SK-N-SH (cell line): Measurements from ENCODE around the gene ISLR2. TPM values are rescaled to one million over a fixed set of nuclear protein-coding genes. Genes with fewer than 3 reads are reported as not detected.

Experiments
- CTCF ChIA-PET: fragments of 300-600, 350-600 bp; formaldehyde crosslinking; extraction: SDS; loops from one replicate; lab custom pipeline; 2021; lab: Yijun Ruan, JAX
- POLR2A ChIA-PET: fragments of 350-600 bp; sonication (Branson Sonifier 250); formaldehyde crosslinking; extraction: SDS; loops from one replicate; lab custom pipeline; 2020; ENCODE audit warnings: antibody characterized with exemption, inconsistent platforms; lab: Yijun Ruan, JAX
- DNase-seq: peaks from one replicate; pipeline ENCODE4 v3.0.0; 2012
- H2AFZ ChIP-seq: fragments of 200-600 bp; sonication (generic); 2 replicates; pipeline ENCODE4 v1.8.1; 2016; ENCODE audit warnings: antibody characterized with exemption, mild to moderate bottlenecking, low read depth
- H3F3A ChIP-seq: fragments of 200-600 bp; sonication (generic); replicated peaks from 2 replicates; pipeline ENCODE3; 2016; ENCODE audit warnings: antibody characterized with exemption, mild to moderate bottlenecking; ENCODE audit not compliant: insufficient read depth
- H3K27ac ChIP-seq, 2 experiments: fragments of 200-500 bp in 1 of 2; fragments of 200-600 bp in 1 of 2; sonication (Bioruptor generic) in 1 of 2; sonication (generic), shearing (Covaris generic) in 1 of 2; 2 replicates each; pipeline versions ENCODE4 v1.5.1 to v1.6.1; 2014 to 2016; ENCODE audit warnings: low read depth in 2 of 2, inconsistent platforms in 1 of 2, low read length in 1 of 2, mild to moderate bottlenecking in 1 of 2, mixed read lengths in 1 of 2
- H3K27me3 ChIP-seq: fragments of 200-600 bp; sonication (generic), shearing (Covaris generic); 2 replicates; pipeline ENCODE4 v1.6.1; 2016; ENCODE audit warnings: mixed run types; ENCODE audit not compliant: insufficient read depth
- H3K36me3 ChIP-seq, 2 experiments: fragments of 200-500 bp in 1 of 2; fragments of 200-600 bp in 1 of 2; sonication (Bioruptor generic) in 1 of 2; sonication (generic) in 1 of 2; replicated peaks in 1 of 2; 2 replicates each; pipeline versions ENCODE3 to v1.5.1; 2014 to 2016; ENCODE audit warnings: low read length in 1 of 2, mild to moderate bottlenecking in 1 of 2; ENCODE audit not compliant: insufficient read depth in 2 of 2, control insufficient read depth in 1 of 2
- H3K4me1 ChIP-seq, 2 experiments: fragments of 200-500 bp in 1 of 2; fragments of 200-600 bp in 1 of 2; sonication (Bioruptor generic) in 1 of 2; sonication (generic), shearing (Covaris generic) in 1 of 2; 2 replicates each; pipeline versions ENCODE4 v1.5.1 to v1.6.1; 2014 to 2016; ENCODE audit warnings: low read depth in 1 of 2, low read length in 1 of 2, mixed run types in 1 of 2; ENCODE audit not compliant: insufficient read depth in 2 of 2, control insufficient read depth in 1 of 2
- H3K4me2 ChIP-seq: fragments of 200-600 bp; sonication (generic), shearing (Covaris generic); 2 replicates; pipeline ENCODE4 v1.6.1; 2017; ENCODE audit warnings: mixed run types
- H3K4me3 ChIP-seq, 2 experiments: fragments of 200-500 bp in 1 of 2; fragments of 200-600 bp in 1 of 2; sonication (Bioruptor generic) in 1 of 2; sonication (generic), shearing (Covaris generic) in 1 of 2; 2 replicates each; pipeline versions ENCODE4 v1.5.1 to v1.8.1; 2014 to 2016; ENCODE audit warnings: low read depth in 2 of 2, inconsistent platforms in 1 of 2, low read length in 1 of 2, mild to moderate bottlenecking in 1 of 2, mixed read lengths in 1 of 2, moderate library complexity in 1 of 2
- H3K79me2 ChIP-seq: fragments of 200-600 bp; sonication (generic); 2 replicates; pipeline ENCODE4 v1.8.1; 2017; ENCODE audit warnings: mild to moderate bottlenecking; ENCODE audit not compliant: insufficient read depth
- H3K9ac ChIP-seq: fragments of 200-600 bp; sonication (generic); 2 replicates; pipeline ENCODE4 v1.6.1; 2017; ENCODE audit warnings: mixed run types
- H3K9me2 ChIP-seq: fragments of 200-600 bp; sonication (generic); 2 replicates; pipeline ENCODE4 v1.6.1; 2017; ENCODE audit warnings: mixed run types
- H3K9me3 ChIP-seq: fragments of 200-600 bp; sonication (generic); 2 replicates; pipeline ENCODE4 v1.6.1; 2017; ENCODE audit warnings: mixed run types, mild to moderate bottlenecking, moderate library complexity
- H4K20me1 ChIP-seq: fragments of 200-600 bp; sonication (generic); 2 replicates; pipeline ENCODE4 v1.6.1; 2017; ENCODE audit warnings: mild to moderate bottlenecking, mixed run types; ENCODE audit not compliant: insufficient read depth
- EP300 ChIP-seq, 2 experiments: IDR thresholded peaks; 2 replicates each; pipeline versions ENCODE4 v1.4.0 to v1.6.1; 2012; ENCODE audit warnings: borderline replicate concordance in 1 of 2, low read depth in 1 of 2, low read length in 1 of 2
- EZH2phosphoT487 ChIP-seq: fragments of 200-600 bp; sonication (generic); IDR thresholded peaks from 2 replicates; pipeline ENCODE4 v1.6.1; 2017; ENCODE audit warnings: low read depth, mixed run types, mild to moderate bottlenecking, antibody characterized with exemption, moderate library complexity, borderline replicate concordance
- GABPA ChIP-seq: IDR thresholded peaks from 2 replicates; pipeline ENCODE4 v1.4.0; 2012; ENCODE audit warnings: low read depth, mild to moderate bottlenecking
- GATA2 ChIP-seq: sonication (generic); formaldehyde crosslinking; IDR thresholded peaks from 2 replicates; pipeline ENCODE4 v1.5.0; 2020; ENCODE audit warnings: mild to moderate bottlenecking, missing genetic modification reagents
- JUND ChIP-seq: IDR thresholded peaks from 2 replicates; pipeline ENCODE4 v1.4.0; 2012
- MEF2A ChIP-seq: IDR thresholded peaks from 2 replicates; pipeline ENCODE4 v1.4.0; 2012; ENCODE audit warnings: low read depth, borderline replicate concordance
- MXI1 ChIP-seq: IDR thresholded peaks from 2 replicates; pipeline ENCODE4 v1.6.1; 2012; ENCODE audit warnings: mild to moderate bottlenecking, low read depth, low read length, improper control_type of control experiment
- POLR2AphosphoS5 ChIP-seq: IDR thresholded peaks from 2 replicates; pipeline ENCODE4 v1.6.1; 2012; ENCODE audit warnings: low read depth, low read length
- RFX5 ChIP-seq: IDR thresholded peaks from 2 replicates; pipeline ENCODE4 v1.6.1; 2012; ENCODE audit warnings: mild to moderate bottlenecking, improper control_type of control experiment, low read length
- SIN3A ChIP-seq: IDR thresholded peaks from 2 replicates; pipeline ENCODE4 v1.6.1; 2012; ENCODE audit warnings: low read depth, mild to moderate bottlenecking, low read length, moderate library complexity, borderline replicate concordance
- SMC3 ChIP-seq: IDR thresholded peaks from 2 replicates; pipeline ENCODE4 v1.6.1; 2012; ENCODE audit warnings: low read depth, low read length, improper control_type of control experiment
- TAF1 ChIP-seq: IDR thresholded peaks from 2 replicates; pipeline ENCODE4 v1.6.1; 2012; ENCODE audit warnings: low read depth, mild to moderate bottlenecking, low read length, moderate library complexity, borderline replicate concordance
- TCF12 ChIP-seq: IDR thresholded peaks from 2 replicates; pipeline ENCODE4 v1.4.0; 2012
- TEAD4 ChIP-seq: IDR thresholded peaks from 2 replicates; pipeline ENCODE4 v1.4.0; 2012; ENCODE audit warnings: mild to moderate bottlenecking, borderline replicate concordance; ENCODE audit not compliant: insufficient read depth
- YY1 ChIP-seq: IDR thresholded peaks from 2 replicates; pipeline ENCODE4 v1.4.0; 2012; ENCODE audit warnings: low read depth, mild to moderate bottlenecking
- WGBS: methylation state at CpG from one replicate; pipeline ENCODE4 v1.1.6; 2017; ENCODE audit warnings: low lambda C conversion rate; 5-methylcytosine and 5-hydroxymethylcytosine counted together
- polyA plus RNA-seq, 3 experiments: library from polyadenylated mRNA; depleted of rRNA; stranded (reverse); fragments of >200 nt; gene quantifications; 2 replicates each; pipeline ENCODE4 v1.2.3, GENCODE V29; 2012
- TF ChIP-seq, protein P1 (sequence below): fragments of 200-600 bp; sonication (generic); IDR thresholded peaks from 2 replicates; pipeline ENCODE4 v1.6.1; 2017; ENCODE audit warnings: antibody characterized with exemption, mild to moderate bottlenecking, moderate library complexity
- TF ChIP-seq, protein P2 (sequence below): fragments of 150-350 bp; IDR thresholded peaks from 2 replicates; pipeline ENCODE4 v1.6.1; 2016; ENCODE audit warnings: mild to moderate bottlenecking, low read depth, low read length
- TF ChIP-seq, protein P3 (sequence below): IDR thresholded peaks from 2 replicates; pipeline ENCODE4 v1.4.0; 2012; ENCODE audit warnings: low read depth
- TF ChIP-seq, protein P4 (sequence below): IDR thresholded peaks from 2 replicates; pipeline ENCODE4 v1.4.0; 2012; ENCODE audit warnings: low read depth, borderline replicate concordance

ISLR2 gene
- polyA plus RNA-seq, 1 of the 3 experiments (the other 2 are of a cell fraction) = 0.56 TPM

DNA sequence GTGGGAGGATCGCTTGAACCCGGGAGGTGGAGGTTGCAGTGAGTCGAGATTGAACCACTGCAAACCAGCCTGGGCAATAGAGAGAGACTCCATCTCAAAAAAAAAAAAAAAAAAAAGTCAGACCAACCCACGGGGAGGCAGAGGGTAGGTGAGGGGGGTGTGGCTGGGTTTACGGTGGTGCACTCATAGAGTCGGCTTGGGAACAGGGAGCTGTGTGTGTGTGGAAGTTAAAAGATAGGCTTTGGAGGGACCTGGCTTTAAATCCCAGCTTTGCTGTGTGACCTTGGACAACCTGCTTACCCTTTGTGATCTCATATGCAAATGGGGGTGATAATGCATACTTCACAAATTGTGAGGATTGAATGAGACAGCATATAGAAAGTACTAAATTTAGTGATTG lies 10.0 kb upstream of the ISLR2 start:
- Histone ChIP-seq H3F3A (no peaks in the 10 kb centered on the region), H4K20me1 (no peaks in the 10 kb centered on the region), H3K9me2 (no peaks in the 10 kb centered on the region), H3K27ac (no peak overlapping the region), H3K27me3 (0 out of 2 replicates have a peak, but pooled peaks cover 4% of the 10 kb centered on the region), H3K4me2 (no peak overlapping the region), H3K9ac (no peak overlapping the region), H2AFZ (no peak overlapping the region), H3K9me3 (no peaks in the 10 kb centered on the region), H3K4me1 (peaks cover 0 to 12% of the 10 kb centered on the region in 2 experiments; a peak in 1 of 4 replicates), H3K79me2 (no peaks in the 10 kb centered on the region), H3K36me3 (no peaks in the 10 kb centered on the region), H3K4me3 (no peak overlapping the region)
- no peak for DNase-seq
- POLR2A ChIA-PET = no interaction called here
- WGBS = 79% methylated on average over 6 of the region's 6 CpGs
- TF ChIP-seq, protein P1, sequence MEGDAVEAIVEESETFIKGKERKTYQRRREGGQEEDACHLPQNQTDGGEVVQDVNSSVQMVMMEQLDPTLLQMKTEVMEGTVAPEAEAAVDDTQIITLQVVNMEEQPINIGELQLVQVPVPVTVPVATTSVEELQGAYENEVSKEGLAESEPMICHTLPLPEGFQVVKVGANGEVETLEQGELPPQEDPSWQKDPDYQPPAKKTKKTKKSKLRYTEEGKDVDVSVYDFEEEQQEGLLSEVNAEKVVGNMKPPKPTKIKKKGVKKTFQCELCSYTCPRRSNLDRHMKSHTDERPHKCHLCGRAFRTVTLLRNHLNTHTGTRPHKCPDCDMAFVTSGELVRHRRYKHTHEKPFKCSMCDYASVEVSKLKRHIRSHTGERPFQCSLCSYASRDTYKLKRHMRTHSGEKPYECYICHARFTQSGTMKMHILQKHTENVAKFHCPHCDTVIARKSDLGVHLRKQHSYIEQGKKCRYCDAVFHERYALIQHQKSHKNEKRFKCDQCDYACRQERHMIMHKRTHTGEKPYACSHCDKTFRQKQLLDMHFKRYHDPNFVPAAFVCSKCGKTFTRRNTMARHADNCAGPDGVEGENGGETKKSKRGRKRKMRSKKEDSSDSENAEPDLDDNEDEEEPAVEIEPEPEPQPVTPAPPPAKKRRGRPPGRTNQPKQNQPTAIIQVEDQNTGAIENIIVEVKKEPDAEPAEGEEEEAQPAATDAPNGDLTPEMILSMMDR = no peak
- TF ChIP-seq EP300 (IDR thresholded peaks at IDR 0.05; ENCODE audit: borderline replicate concordance in 1 of 2, low read depth in 1 of 2, low read length in 1 of 2) (no peak), EZH2phosphoT487 (no peak), MXI1 (no peak), GABPA (no peak), TAF1 (no peak), JUND (no peak), TCF12 (no peak), GATA2 (CRISPR knock-in tag) (no peak), RFX5 (no peak), TEAD4 (no peak), SMC3 (no peak), MEF2A (no peak), YY1 (no peak), POLR2AphosphoS5 (no peak), SIN3A (no peak)
- TF ChIP-seq, protein P2, sequence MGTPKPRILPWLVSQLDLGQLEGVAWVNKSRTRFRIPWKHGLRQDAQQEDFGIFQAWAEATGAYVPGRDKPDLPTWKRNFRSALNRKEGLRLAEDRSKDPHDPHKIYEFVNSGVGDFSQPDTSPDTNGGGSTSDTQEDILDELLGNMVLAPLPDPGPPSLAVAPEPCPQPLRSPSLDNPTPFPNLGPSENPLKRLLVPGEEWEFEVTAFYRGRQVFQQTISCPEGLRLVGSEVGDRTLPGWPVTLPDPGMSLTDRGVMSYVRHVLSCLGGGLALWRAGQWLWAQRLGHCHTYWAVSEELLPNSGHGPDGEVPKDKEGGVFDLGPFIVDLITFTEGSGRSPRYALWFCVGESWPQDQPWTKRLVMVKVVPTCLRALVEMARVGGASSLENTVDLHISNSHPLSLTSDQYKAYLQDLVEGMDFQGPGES = no peak
- TF ChIP-seq, protein P3, sequence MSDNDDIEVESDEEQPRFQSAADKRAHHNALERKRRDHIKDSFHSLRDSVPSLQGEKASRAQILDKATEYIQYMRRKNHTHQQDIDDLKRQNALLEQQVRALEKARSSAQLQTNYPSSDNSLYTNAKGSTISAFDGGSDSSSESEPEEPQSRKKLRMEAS = no peak
- TF ChIP-seq, protein P4, sequence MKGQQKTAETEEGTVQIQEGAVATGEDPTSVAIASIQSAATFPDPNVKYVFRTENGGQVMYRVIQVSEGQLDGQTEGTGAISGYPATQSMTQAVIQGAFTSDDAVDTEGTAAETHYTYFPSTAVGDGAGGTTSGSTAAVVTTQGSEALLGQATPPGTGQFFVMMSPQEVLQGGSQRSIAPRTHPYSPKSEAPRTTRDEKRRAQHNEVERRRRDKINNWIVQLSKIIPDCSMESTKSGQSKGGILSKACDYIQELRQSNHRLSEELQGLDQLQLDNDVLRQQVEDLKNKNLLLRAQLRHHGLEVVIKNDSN = no peak
- CTCF ChIA-PET = interaction anchor here (0.9 to 3.8 kb wide), 7 partner anchors 11 to 202 kb away, joined by 3 to 37 read pairs (median 5); no protein-coding TSS in a partner anchor
